ENCODE data around the gene PAFAH1B1.
"Not testable (repeated sequence)": the region's sequence is repeated elsewhere in the genome, so short reads cannot be mapped to it uniquely, and the experiment has no call there.

Gene PAFAH1B1

DNA sequence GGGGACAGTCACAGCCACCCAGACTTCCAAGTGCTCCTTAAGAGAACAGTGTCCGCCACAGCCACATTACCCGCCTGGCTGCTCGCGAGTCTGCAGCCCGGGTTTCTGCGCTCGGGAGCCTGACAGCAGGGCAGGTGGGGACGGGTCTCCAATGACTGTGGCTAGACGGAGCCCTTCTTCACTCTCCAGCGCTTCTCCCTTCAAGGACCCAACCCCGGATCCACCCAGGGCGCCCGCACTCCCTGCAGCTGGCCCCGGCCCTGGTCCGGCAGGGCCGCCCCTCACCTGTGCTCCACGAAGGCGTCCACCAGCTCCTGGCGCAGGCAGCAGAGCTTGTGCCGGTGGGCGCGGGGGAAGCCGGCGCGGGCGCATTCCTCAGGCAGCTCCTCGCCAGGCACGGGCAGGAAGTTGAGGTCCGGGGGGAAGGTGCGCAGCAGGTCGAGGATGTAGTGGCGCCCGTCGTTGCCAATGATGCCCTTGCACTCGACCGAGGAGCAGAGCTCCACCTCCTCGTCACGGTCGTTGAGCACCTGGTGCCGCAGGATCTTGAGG is 104.2 kb downstream of the PAFAH1B1 start:
- in situ Hi-C loops (cut with HindIII; ENCODE audit: low sequenced_read_pairs), result no loop called here
- no peak for DNase-seq (ENCODE audit: low read depth, low spot score)
- H3K4me3 ChIP-seq (ENCODE audit: low read depth, low read length), result no peak overlapping the region
- TF ChIP-seq, protein P1, sequence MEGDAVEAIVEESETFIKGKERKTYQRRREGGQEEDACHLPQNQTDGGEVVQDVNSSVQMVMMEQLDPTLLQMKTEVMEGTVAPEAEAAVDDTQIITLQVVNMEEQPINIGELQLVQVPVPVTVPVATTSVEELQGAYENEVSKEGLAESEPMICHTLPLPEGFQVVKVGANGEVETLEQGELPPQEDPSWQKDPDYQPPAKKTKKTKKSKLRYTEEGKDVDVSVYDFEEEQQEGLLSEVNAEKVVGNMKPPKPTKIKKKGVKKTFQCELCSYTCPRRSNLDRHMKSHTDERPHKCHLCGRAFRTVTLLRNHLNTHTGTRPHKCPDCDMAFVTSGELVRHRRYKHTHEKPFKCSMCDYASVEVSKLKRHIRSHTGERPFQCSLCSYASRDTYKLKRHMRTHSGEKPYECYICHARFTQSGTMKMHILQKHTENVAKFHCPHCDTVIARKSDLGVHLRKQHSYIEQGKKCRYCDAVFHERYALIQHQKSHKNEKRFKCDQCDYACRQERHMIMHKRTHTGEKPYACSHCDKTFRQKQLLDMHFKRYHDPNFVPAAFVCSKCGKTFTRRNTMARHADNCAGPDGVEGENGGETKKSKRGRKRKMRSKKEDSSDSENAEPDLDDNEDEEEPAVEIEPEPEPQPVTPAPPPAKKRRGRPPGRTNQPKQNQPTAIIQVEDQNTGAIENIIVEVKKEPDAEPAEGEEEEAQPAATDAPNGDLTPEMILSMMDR (IDR thresholded peaks at IDR 0.05; ENCODE audit: low read depth, low read length), result no peak

DNA sequence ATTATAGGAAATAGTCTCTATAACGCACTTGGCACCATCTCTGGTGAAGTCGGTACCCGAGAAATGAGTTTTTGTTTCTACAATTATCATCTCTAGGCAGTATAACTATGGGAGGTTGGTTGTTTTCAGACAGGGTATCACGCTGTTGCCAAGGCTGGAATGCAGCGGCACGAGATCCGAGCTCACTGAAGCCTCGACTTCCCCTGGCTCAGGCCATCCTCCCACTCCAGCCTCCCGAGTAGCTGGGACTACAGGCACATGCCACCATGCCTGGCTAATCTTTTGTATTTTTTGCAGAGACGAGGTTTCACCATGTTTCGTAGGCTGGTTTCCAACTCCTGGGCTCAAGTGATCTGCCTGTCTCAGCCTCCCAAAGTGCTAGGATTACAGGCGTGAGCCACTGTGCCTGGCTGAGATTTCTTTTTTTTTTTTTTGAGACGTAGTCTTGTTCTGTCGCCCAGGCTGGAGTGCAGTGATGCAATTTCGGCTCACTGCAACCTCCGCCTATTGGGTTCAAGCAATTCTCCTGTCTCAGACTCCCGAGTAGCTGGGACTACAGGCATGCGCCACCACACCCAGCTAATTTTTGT is 105.9 kb downstream of the PAFAH1B1 start:
- in situ Hi-C loops (cut with HindIII; ENCODE audit: low sequenced_read_pairs); H3K4me3 ChIP-seq (ENCODE audit: low read depth, low read length); DNase-seq (ENCODE audit: low read depth, low spot score): not testable (repeated sequence)

DNA sequence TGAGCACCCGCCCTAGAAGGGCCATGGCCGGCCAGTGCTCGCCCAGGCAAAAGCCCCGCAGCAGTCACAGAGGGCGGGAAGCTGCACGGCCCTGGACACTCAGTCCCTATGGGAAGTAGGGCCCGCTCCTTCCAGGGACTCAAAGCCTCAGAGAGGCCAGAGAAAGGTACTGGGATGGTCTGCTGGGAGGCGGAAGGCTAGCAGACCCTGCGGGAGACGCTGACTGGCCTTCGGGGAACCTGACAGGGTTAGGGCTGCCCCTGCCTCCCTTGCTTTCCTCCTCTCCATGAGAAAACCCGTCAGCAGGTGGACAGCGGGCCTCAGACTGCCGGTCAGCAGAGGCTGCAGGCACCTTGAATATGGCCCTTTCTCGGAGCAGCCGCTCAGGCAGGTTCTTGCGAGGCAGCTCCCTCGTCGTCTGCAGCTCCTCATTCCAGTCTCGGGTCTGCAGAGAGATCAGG is 106.6 kb downstream of the PAFAH1B1 start:
- no peak for DNase-seq (ENCODE audit: low read depth, low spot score)
- in situ Hi-C loops (cut with HindIII; ENCODE audit: low sequenced_read_pairs), result no loop called here
- TF ChIP-seq, protein P1 (IDR thresholded peaks at IDR 0.05; ENCODE audit: low read depth, low read length), result no peak

DNA sequence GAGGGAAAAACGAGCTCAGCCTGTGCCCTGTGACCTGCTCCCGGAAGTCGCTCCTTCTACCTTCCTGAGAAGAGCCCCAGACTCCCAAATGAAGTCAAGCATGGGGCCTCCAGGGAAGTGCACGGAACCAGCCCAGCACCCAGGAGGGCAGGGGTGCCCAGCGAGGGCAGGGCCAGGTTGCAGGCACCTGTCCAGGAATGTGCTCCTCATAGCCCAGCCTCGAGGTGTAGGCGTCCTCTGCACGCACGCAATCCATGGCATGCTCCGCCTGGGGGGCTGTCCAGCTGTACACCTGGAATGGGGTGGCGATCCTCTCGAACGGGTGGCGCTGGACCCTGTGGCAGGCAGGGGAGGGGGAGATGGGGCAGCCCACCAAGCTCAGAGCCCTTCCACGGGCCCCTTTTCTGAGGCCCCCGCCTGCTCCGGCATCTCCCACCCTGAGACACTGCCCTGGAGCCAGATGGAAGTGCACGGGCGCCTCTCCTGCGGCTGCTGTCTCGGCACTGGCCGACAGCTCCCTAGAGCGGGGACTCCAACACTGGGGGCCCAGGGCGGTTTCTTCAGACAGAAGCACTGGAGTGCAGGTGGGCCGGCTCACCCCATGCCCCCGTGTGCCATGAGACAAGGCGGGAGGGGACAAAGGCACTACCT is 107.2 kb downstream of the PAFAH1B1 start:
- H3K4me3 ChIP-seq (ENCODE audit: low read depth, low read length), result no peak overlapping the region
- TF ChIP-seq, protein P1 (IDR thresholded peaks at IDR 0.05; ENCODE audit: low read depth, low read length), result no peak
- in situ Hi-C loops (cut with HindIII; ENCODE audit: low sequenced_read_pairs), result no loop called here
- no peak for DNase-seq (ENCODE audit: low read depth, low spot score)

More for the DNA sequence above, 106.6 kb downstream of the PAFAH1B1 start:
- H3K4me3 ChIP-seq (ENCODE audit: low read depth, low read length), result no peak overlapping the region

DNA sequence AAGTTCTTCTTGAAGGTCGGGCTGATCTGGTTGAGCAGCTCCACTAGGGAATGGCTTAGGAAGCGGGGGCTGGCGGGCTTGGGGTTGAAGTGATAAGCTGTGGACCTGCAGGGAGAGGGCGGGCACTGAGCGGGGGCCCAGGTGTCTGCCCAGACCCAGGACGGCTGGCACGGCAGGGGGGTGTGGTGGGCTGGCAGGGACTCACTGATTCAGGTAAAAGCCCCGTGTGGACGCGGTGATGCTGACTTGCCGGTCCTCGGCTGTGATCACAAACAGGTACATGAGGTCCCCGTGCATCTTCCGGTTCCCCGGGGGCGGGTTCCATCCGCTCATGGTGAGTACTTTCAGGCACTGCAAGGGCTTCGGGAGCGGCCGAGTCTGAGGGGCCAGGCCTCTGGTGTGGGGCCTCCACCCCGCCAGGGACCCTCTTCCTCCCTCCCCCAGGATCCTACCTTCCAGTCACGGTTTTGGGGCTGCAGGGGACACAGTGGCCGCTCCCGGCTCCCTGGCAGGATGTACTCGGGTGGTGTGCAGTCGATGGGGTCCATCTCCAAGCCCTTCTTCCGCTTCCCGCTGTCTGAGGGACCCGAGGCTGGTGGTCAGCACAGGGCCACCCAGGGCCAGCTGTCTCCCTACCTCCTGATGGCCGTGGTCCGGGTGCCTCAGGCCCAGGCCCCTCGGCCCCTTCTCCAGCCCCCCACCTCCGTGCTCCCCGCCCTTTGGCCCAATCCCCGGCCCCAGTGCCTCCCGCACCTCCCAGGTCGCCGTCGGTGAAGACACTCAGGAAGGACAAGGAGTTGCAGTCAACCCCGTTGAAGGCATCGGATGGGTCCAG is 107.9 kb downstream of the PAFAH1B1 start:
- DNase-seq (ENCODE audit: low read depth, low spot score), result no peak
- in situ Hi-C loops (cut with HindIII; ENCODE audit: low sequenced_read_pairs), result no loop called here
- H3K4me3 ChIP-seq (ENCODE audit: low read depth, low read length), result no peak overlapping the region
- TF ChIP-seq, protein P1 (IDR thresholded peaks at IDR 0.05; ENCODE audit: low read depth, low read length), result no peak

DNA sequence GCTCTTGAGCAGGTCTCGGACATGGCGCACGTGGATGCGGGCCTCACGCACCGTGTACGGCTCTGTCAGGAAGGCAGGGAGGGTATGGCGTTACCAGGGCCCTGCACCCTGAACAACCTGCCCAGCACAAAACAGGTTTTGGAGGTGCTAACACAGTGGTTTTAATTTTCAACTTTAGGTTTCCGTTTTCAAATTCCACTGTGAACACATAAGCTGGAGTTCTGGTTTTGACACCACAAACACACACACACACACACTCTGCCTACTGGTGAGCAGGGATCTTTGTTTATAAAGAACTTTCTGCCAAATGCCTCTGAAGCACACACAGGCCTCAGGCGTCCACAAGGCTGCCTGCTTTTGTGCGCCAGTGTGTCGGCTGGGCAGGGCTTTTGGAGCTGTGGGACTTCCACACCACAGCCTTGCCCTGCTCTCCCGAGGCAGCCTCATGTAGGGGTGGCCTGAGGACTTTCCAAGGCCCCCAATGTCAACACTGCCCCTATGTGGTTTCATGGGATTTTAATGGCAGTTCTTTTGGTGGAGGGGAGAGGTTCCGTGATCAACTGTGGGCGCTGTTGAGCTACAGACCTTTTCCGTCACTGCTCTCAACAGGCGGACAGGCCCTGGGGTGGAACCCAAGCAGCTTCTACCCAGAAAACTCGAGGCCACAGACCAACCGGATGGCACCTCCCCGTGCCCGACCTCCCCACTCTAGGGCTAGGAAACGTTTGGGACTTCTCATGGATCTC is 108.7 kb downstream of the PAFAH1B1 start:
- H3K4me3 ChIP-seq (ENCODE audit: low read depth, low read length), result no peak overlapping the region
- no peak for DNase-seq (ENCODE audit: low read depth, low spot score)
- TF ChIP-seq, protein P1 (IDR thresholded peaks at IDR 0.05; ENCODE audit: low read depth, low read length), result no peak
- in situ Hi-C loops (cut with HindIII; ENCODE audit: low sequenced_read_pairs), result no loop called here

All from astrocyte of the spinal cord (primary cell).